GM19239 (cell line): ENCODE data around the gene LRMDA.

Source experiments
- DNase-seq: peaks from one replicate; pipeline ENCODE4 v3.0.0; 2011; ENCODE audit warnings: low spot score; ENCODE audit not compliant: insufficient read length
- FAIRE-seq: peaks from 2 replicates; lab custom pipeline; 2011; peaks lifted over from hg19 to GRCh38; lab: Jason Lieb, UNC

The LRMDA gene

DNA sequence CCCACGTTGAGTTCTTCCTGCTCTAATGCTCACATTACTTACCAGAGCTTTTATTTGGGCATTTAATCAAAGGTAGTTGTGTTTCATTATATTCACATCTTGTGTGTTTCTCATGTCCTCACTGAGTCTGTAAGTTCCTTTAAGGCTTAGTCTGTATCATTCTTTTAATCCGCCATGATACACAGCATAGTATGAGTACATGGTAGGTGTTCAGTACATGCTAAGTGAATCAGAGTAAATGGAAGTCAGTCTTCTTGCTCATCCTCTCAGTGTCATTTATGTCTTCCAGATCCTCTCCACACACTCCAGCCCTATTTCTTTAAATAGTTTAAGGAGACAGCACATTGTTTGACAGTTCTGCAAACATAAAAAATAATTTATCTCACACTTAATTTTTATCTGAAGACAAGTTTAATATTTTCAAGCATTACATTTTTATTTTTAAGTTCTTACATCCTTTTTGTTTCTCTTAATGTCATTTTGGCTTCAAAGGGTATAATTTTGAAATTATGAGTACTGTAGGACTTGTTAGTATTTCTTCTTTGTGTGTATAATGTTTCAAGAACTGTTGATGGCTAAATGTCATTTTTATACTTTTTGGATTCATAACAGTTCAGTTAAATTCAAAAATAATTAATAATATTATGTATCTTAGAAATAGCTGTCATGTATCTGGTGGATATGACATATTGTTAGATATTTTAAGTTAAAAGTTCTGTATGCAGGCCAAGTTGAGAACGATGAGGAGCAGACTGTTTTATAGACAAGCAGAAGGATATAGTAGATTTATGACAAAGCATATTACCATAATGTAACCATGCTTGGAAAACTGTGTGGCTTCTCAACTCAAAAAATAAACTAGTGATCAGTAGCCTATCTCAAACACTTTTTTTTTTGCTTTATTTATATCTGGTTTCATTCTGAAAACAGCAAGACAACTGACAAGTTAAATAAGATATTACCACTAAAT is 342.7 kb downstream of the LRMDA start:
- DNase-seq (no peak), FAIRE-seq (no peak)

DNA sequence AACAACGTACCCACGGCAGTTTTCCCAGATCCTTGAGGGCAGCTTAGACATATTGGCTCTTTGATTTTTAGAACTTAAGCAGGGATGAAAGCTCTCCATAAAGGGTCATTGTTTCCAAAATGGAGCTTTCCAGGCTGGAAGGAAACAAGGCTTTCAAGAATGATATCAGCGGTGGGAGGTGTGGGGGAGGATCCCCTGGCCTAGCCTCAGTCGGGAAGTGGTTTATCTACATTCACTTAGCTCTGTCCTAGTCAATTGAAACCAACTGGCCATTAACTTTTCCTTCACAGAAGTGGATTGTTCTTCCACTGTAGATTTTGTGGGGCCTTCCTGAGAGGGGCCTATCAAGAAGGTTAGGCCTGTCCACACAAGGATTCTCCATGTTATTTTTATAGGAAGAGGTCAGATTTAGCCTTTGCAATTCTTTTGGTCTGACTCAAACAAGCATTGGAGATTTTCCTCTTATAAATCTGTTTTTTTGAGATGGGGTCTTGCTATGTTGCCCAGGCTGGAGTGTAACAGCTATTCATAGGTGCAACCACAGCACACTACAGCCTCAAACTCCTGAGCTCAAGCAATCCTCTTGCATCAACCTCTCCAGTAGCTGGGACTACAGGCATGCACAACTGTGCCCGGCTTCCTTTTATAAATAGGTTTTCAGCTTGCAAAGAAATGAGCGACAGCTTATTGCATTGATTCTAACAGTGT is 343.5 kb downstream of the LRMDA start:
- no peak for DNase-seq
- FAIRE-seq = no peak

DNA sequence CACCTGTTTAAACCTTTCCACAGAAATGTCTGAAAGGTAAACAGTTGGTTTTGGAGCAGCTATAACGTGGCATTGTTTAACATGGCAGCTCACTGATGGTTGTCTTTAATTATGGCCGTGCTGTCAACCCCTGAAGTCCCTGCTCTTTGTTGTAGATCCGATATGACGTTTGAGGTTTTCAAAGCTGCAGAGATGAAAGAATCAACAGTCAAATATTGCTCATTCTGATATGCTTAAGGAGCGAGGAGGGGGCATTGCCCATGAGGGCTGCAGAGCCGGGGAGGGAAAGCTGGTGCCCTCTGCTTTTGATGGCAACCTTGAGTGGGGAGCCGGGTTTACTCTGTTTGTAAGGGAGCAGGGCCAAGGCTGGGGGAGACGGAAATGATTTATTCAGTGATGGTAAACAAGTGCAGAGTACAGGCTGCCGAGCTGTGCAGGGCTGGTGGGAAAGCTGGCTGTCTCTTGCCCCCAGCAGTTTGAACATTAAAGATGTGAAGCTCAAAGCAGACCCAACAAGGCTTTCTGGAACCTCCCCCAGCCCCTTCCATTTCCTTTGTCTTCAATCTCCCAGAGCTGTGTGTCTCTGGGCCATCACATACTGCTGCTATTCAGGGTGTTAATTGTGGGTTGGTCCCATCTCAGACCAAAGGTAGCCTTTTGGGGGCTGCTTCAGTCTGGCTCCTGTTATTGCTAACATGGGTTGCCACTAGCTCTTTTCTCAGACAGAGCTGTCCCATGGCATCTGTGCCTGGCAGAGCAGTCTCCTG is 345.5 kb downstream of the LRMDA start:
- no peak for DNase-seq
- no peak for FAIRE-seq

DNA sequence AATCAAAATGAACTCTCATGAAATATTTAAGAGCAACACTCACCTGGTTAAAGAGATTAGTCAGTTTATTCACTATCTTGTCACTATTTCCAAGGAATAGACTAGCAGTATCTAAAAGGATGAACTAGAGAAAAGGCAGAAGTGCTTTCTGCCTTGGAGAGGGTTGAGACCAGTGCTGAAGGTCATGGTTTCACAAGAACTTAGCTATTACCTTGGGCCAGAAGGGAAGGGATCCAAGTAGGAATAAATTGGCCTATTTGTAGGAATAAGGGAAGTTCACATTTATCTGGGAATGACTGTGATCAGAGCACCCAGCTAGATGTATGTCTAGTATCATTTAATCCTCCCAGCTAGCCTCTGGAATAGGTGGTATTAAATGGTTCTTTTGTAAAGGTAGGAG is 347.2 kb downstream of the LRMDA start:
- DNase-seq (no peak), FAIRE-seq (no peak)

DNA sequence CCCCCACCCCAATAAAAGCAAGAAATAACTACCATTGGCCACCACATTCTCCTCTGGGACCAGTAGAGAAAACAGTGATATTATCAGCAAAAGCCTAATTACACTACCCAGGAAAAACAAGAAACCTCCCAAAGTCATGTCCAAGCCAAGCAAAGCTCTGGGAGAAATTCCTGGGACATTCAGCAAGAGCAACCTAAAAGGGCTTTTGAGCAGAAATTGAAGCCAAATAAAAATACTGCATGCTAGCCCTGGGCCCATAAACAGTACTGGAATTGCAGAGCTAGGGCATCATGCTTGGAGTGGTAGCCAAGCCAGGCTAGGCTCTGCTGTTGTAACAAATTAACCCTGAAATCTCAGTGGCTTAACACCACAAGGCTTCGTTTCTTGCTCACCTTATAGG is 347.9 kb downstream of the LRMDA start:
- no peak for FAIRE-seq
- no peak for DNase-seq

DNA sequence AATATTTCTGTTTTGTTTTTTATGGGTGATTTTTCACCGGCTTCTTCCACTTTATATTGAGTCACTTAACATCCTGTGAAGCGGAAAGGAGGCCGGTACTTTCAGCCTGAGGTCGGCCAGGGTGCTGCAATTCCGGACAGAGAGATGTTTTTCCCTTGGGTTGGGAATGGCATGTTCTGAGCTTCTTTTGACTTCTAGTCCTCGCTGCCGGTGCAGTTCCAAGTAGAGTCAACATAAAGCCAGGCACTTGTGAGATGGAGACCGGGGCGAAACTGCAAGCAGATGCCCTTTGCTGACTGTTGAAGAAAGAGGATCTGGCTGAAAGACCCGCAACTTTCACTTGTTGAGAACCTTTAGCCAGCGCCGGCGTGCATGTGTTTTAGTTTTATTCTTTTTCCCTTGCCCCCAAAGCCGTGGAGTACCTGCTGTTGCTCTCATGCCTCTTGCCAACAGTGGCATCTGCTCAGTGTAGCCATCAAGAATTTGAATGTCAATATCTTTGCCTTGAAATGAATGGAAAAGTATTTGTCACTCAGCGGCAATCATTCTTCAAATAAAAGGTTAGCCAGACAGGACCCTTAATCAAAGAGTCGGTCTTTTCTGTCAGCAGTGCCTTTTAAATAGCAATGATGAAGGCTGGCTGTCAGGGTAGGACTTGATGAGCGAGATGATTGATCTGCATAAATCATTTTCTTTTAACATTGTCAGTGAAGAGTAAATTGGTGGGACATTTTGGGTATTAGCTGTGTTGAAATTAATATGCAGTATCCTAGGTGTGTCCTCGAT is 351.2 kb downstream of the LRMDA start:
- DNase-seq = no peak
- FAIRE-seq = no peak

DNA sequence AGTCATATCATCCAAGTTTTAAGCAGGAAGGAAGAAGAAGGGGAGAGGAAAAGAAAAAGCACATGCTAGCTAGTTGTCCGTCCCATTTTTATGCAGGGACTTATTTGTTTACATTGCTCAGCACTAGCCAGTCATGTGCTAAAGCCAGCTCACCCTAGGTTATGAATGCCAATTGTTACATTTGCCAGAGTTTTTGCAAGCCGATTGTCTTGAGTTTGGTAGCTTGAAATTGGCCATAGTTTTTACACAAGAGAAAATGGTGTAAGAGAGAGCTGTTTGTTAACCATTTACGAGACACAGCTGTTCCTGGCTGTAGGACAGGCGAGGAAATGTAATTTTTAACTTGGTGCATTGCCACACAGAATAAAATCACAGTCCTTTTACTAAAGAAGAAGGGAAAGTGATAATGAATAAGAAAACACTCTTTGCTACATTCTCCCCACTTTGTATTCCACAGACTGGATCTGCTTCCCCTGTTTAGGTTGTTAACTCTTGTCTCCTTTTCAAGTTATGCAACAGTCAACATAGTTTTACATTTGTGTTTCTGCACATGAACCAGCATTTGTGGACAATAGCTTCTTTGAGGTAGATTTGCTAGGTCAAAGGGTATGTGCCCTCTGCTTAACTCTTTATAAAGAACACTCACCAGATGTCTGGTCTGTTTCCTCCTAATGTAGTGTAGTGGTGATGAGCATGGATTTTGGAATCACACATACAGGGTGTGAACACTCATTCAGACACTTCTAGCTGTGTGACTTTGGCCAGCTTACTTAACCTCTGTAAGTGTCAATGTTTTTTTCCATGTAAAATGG is 357.2 kb downstream of the LRMDA start:
- FAIRE-seq (no peak), DNase-seq (no peak)

DNA sequence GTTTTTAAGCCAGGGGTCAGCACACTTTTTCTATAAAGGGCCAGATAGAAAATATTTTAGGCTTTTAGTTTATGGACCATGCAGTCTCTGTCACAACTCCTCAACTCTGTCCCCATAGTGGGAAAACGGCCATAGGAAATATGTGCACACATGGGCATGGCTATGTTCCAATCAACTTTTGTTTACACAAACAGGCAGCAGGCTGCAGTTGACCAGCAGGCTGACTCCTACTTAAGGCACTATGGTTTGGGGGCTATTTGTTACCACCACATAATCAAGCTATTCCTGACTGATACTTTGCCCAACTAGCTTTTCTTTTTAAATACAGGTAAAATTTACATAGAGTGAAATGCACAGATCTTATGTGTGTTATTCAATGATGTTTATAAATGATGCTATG is 362.4 kb downstream of the LRMDA start:
- DNase-seq (no peak), FAIRE-seq (no peak)

DNA sequence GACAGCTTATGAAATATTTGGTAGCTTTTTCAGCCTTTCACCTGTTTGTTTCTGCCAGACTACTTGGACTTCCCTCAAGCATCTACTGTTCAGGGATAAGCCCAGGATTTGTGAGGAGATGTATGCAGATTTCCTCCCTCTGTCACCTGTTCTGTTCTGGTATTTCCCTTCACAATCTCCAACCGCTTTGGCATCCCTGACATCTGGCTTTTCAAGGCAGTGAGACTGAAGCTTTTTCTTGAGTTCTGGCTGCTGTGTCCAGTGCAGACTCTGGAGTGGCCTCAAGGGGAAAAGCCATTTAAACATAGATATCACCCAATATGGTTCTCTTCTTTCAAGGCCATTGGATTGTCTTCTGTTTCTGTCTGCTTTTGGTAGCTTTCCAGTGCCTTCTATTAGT is 369.7 kb downstream of the LRMDA start:
- no peak for DNase-seq
- FAIRE-seq = no peak

DNA sequence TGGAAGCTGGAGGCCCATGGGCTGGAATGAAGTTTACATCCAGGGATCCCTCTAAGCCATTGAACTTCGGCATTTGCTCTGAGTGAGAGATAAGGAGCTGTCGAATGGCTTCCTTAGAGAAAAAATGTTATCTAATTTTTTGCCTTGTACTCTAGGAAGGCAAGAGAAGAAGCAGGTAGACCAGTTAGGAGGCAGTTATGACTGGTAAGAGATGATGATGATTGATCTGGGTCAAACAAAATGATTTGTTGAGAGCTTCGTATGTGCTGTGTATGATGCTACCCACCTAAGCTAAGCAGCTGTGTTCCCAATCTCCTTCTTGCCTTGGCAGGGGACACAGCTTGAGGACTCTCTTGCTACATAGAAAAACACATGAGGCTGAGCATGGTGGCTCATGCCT is 370.2 kb downstream of the LRMDA start:
- FAIRE-seq (no peak), DNase-seq (no peak)

DNA sequence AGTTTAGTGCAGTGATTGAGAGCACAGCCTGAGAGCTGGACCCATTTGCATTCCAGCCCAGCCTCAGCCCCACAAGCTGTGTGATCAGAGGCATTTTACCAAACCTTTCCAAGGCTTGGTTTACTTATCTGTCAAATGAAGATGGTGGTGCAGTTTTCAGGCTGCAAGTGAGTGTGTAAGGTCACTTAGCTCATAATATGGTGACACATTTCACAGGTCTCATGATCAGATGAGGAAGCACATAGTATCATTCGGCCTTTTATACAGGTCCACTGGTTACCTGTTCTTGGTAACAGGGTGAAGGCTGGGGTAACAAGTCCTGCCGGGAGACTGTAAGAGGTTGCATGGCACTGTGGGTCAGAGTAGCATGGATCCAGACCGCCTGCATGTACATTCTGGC is 371.7 kb downstream of the LRMDA start:
- no peak for DNase-seq
- no peak for FAIRE-seq

DNA sequence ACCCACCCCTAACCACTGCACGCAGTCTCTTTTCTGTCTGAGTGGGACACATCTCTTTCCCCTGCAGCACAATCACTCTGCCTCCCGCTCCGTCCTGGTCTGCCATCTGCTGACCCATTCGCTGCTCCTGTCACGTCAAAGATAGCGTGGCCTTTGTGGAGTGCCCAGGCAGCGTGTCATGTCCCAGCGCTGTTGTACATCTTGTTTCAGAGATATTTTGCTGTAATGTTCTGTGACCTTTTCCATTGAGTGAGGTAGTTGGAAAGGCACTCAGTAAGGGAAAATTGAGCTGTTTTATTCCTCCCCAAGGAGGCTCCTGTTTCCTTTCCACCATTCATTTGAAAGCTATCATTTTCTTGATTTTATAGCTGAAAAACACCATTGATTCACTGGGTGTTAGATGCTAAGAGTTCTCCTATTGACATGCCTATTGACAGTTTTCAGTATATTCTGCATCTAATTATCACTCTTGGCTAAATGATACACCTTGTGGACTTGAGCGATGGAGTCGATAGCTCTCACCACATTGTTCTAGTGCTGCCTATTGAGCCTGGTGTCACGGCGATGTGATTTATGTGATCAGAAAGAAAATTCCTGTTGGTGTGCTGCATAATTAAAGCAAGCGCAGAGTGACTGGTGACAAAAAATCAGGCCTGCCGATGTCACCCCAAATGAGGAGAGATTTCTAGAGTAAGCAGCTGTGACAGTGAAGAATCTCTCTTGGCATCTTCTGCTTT is 372.6 kb downstream of the LRMDA start:
- no peak for FAIRE-seq
- no peak for DNase-seq

DNA sequence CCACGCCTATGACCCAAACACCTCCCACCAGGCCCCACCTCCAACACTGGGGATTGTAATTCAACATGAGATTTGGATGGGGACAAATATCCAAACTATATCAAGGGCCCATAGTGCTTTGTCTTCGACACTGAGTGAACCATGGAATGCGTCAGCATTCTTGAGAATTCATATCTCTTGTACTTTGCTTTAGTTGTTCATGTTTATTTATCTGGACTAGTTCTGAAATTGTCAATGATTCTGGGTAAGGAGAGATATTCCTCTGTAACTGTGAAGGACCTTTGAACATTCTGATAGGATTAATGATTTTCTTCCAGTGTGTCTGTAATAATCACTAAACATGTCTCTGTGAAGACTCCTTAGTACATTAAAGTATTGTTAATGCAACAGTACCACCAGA is 374.8 kb downstream of the LRMDA start:
- no peak for DNase-seq
- FAIRE-seq = no peak

DNA sequence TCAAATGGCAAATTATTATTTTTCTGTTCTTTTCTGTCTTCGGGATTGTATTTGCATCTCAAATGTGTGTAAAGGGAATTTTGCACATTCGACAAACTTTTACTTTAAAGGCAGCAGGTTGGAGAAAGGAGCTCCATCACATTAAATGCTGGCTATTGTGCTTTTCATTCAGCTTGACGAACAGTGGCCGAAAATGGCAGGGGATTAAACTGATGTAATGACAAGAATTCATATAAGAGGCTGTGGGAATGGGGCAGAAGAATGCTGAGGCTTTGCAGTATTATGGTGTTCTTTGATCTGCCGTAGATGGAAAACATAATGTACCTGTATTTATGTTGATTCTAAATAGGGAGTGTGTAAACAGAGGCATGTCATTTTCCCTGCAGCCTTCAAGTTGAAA is 376.0 kb downstream of the LRMDA start:
- DNase-seq (no peak), FAIRE-seq (no peak)

DNA sequence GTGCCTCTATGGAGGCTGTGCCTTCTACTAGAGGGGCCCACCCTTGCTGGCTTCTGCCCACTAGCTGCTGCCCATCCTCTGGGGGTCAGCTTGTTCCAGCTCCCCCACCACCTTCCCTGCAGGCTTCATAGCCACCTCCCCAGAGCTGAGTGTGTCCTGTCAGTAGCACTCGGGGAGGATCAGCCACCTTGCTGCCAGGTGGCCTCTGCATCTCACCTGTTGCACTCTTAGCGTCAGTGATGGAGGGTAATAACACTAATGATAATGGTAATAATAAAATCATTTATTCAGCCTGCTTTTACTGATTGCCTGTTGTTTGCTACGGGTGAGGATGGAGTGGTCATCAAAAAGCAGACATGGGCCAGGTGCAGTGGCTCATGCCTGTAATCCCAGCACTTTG is 377.6 kb downstream of the LRMDA start:
- FAIRE-seq (no peak), DNase-seq (no peak)

DNA sequence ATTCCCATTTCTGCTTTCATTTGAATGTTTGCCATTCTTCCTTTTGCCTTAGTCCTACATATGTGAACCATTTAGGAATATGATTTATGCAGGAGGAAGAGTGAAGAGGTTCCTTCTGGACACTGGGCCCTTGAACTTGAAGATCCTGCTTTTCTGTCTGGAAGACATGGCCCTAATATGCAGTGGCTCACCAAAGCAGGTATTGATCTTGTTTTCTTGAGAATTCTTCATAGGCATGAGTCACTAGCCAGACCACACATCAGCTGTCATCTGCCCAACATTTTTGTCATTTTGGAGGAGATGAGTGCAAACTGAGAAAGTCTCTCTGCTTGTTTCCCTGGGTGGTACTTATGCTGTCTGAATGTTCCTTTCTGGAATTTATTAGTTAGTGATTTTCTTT is 382.6 kb downstream of the LRMDA start:
- no peak for FAIRE-seq

DNA sequence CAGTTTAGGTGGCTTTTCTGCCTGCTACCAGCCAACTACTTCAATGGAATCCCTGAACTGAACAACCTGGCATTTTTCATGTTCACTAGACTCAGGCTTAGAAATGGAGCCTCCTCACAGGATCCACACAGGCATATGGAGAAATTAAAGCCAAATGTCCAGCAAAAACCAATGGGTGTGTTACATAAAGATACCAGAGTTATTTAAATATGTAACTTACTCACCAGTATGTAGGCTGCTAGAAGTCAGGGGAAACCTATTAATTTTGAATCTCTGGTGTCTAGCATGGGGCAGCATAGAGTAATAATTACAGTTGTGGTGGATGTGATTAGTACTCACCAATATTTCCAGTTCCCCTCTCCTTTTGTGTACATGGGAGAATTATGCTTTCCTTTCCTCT is 383.6 kb downstream of the LRMDA start:
- no peak for FAIRE-seq
- DNase-seq = no peak

More for the DNA sequence above, 382.6 kb downstream of the LRMDA start:
- no peak for DNase-seq

DNA sequence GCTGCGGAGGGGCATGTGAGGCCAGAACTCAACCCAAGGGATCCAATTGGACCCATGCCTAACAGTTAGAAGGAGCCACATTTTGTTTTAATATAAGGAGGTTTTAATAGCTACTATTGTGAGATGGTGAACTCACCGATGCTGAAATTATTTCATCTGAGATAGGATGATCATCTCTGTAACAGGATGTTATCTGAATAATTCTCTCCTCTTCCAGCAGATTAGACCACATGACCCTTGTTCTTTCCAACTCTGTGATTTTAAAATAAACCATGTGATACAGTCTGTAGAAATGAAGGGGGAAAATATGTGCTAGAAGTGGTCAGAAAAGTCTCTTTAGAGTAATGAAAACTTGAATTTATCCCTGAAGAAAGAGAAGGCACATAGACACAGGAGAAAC is 385.8 kb downstream of the LRMDA start:
- FAIRE-seq = no peak
- no peak for DNase-seq

DNA sequence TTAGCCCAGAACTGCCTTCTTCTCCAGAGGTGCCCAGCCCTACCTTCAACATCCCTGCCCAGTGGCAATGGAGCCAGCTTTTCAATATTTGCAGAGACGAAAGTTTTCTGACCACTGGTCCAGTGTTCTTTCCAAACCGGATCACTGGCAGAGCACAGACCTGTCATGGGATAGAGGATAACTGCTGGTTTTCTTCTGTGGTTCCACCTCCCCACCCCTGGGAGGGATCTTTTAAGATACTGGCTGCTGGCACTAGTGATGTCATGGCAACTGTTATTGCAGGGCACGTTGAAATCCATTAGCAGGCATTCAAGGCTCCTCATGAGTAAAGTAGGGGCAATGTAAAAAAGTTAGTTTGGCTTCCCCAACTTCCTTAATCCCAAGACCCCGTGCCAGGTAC is 387.1 kb downstream of the LRMDA start:
- DNase-seq = no peak
- FAIRE-seq = no peak
